ENCODE data around the gene CRYGC. TPM values are rescaled to one million over a fixed set of nuclear protein-coding genes. Genes with fewer than 3 reads are reported as not detected.
A peak's percentile ranks its signal among the peaks of the same experiment; 100 is the strongest.
"Not testable (repeated sequence)": the region's sequence is repeated elsewhere in the genome, so short reads cannot be mapped to it uniquely, and the experiment has no call there.

The CRYGC gene
- total and polyA plus RNA-seq, 10 donors, result not detected

- TF ChIP-seq, protein P1, sequence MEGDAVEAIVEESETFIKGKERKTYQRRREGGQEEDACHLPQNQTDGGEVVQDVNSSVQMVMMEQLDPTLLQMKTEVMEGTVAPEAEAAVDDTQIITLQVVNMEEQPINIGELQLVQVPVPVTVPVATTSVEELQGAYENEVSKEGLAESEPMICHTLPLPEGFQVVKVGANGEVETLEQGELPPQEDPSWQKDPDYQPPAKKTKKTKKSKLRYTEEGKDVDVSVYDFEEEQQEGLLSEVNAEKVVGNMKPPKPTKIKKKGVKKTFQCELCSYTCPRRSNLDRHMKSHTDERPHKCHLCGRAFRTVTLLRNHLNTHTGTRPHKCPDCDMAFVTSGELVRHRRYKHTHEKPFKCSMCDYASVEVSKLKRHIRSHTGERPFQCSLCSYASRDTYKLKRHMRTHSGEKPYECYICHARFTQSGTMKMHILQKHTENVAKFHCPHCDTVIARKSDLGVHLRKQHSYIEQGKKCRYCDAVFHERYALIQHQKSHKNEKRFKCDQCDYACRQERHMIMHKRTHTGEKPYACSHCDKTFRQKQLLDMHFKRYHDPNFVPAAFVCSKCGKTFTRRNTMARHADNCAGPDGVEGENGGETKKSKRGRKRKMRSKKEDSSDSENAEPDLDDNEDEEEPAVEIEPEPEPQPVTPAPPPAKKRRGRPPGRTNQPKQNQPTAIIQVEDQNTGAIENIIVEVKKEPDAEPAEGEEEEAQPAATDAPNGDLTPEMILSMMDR (IDR thresholded peaks at IDR 0.05 in 8 of 11, conservative IDR thresholded peaks at IDR 0.05 in 3 of 11), result no peak
- no peak for TF ChIP-seq POLR2A (IDR thresholded peaks at IDR 0.05)
- no peak for TF ChIP-seq POLR2AphosphoS5 (IDR thresholded peaks at IDR 0.05)
- 91 to 95% (median 95%) methylated on average over 4 of the region's 4 CpGs for WGBS, 5 donors
- Histone ChIP-seq H3K4me3 (no peak overlapping the region), H3K27ac (no peak overlapping the region), H3K36me3 (no peaks in the 10 kb centered on the region), H3K9me3 (peaks cover 0 to 4% (median 0%) of the 10 kb centered on the region in 8 donors), H3K27me3 (replicated peaks in 1 of 7) (peaks cover 0 to 39% (median 15%) of the 10 kb centered on the region in 7 donors), H3K4me1 (peaks cover 0 to 14% (median 8%) of the 10 kb centered on the region in 6 donors)
- DNase-seq, result no peak
- intact Hi-C loops (cut with DNase I; ENCODE audit: low total_unique reads), result no loop called here
Measured at GRCh38 chr2:208127090-208127489, 2.5 kb downstream of the CRYGC start.

DNA sequence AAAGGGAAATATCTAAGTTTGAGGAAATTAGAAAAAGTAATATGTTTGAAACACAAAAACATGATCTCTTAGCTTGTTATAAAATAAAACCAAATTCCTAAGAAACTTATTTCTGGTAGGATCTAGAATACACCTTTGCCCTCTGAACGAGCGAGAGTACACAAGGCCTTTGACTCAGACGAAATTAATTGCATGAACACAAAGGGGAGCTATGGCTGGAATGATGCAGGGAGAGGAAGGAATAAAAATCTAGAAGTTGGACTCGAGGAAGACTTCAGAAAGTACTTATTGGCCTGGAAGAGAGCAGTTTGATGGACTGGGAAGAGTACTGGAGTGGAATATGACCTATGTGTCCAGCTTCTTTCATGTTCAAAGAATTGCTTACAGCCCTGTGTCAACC, 4.4 kb downstream of the CRYGC start:
- TF ChIP-seq, protein P1 (IDR thresholded peaks at IDR 0.05 in 8 of 11, conservative IDR thresholded peaks at IDR 0.05 in 3 of 11), result no peak
- no peak for TF ChIP-seq POLR2A (IDR thresholded peaks at IDR 0.05)
- no peak for TF ChIP-seq POLR2AphosphoS5 (IDR thresholded peaks at IDR 0.05)
- DNase-seq, result no peak
- Histone ChIP-seq H3K36me3 (no peaks in the 10 kb centered on the region), H3K27me3 (replicated peaks in 1 of 7) (peaks cover 0 to 39% (median 15%) of the 10 kb centered on the region in 7 donors), H3K27ac (no peak overlapping the region), H3K4me3 (no peak overlapping the region), H3K4me1 (peaks cover 0 to 14% (median 8%) of the 10 kb centered on the region in 6 donors), H3K9me3 (peaks cover 0 to 4% (median 0%) of the 10 kb centered on the region in 8 donors)
- WGBS, 5 donors, result 72 to 86% (median 82%) methylated on average over 4 of the region's 4 CpGs
- intact Hi-C loops (cut with DNase I; ENCODE audit: low total_unique reads), result no loop called here

DNA sequence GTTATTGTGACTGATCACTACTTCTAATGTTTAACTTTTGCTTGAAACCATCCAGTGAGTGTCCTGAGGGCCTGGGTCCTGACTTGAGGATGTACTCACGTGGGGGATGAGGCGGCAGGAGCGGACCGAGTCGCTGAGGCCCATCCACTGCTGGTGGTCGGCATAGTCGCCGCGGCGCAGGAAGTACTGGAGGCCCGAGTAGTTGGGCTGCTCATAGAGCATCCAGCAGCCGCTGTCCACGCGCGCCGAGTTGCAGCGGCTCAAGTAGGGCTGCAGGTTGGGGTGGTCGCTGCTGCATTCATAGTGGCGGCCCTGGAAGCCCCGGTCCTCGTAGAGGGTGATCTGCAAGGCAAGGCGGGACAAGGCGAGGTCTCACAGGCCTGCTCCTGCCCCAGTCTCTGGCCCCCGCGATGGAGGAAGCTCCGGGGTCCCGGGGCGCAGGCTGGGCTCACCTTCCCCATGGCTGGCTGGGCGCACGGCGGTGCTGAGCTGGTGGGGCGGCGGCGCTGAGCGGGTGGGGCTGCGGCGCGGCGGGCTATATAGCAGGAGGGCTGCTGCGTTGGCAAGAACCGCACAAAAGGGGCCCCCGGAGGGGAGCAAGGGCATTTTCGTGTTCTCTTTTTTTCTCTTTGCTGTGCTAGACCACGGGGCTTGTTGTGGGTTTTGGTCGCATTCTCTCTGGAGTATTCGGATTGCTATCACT, 5.5 kb downstream of the CRYGC start, which contains the start of gene CRYGD:
Gene CRYGD (minus strand): TSS at position 512 of the 703 bp plus-strand sequence. CDS start 51 bp downstream, at position 461.
- intact Hi-C loops (cut with DNase I; ENCODE audit: low total_unique reads), result not testable (repeated sequence)

GRCh38 chr2:208122248-208122647, 7.4 kb downstream of the CRYGC start:
- Histone ChIP-seq H3K36me3 (no peaks in the 10 kb centered on the region), H3K27ac (no peak overlapping the region), H3K4me3 (no peak overlapping the region), H3K9me3 (peaks cover 0 to 3% (median 0%) of the 10 kb centered on the region in 8 donors), H3K27me3 (replicated peaks in 1 of 7) (peaks cover 0 to 33% (median 15%) of the 10 kb centered on the region in 7 donors), H3K4me1 (peaks cover 0 to 14% (median 8%) of the 10 kb centered on the region in 6 donors)
- 84 to 100% (median 92%) methylated on average over 1 of the region's 1 CpG for WGBS, 5 donors
- TF ChIP-seq POLR2AphosphoS5 (IDR thresholded peaks at IDR 0.05), result no peak
- no peak for TF ChIP-seq POLR2A (IDR thresholded peaks at IDR 0.05)
- TF ChIP-seq, protein P1 (IDR thresholded peaks at IDR 0.05 in 8 of 11, conservative IDR thresholded peaks at IDR 0.05 in 3 of 11), result no peak
- intact Hi-C loops (cut with DNase I; ENCODE audit: low total_unique reads), result no loop called here
- DNase-seq, result no peak

More for the DNA sequence above, 5.5 kb downstream of the CRYGC start, which contains the start of gene CRYGD:
- H3K4me1 ChIP-seq, result peaks cover 0 to 14% (median 8%) of the 10 kb centered on the region in 6 donors
- H3K27me3 ChIP-seq (replicated peaks in 1 of 7), result peaks cover 0 to 39% (median 15%) of the 10 kb centered on the region in 7 donors
- 5 to 14% (median 6%) methylated on average over 39 to 46 of the region's 46 CpGs for WGBS, 5 donors
- peak; percentile 82 for DNase-seq
- H3K36me3 ChIP-seq, H3K9me3 ChIP-seq, H3K27ac ChIP-seq: not testable (repeated sequence)
- peak within 1 kb of the TSS in 5 of 8 donors; percentile 12 to 53 (median 16) for H3K4me3 ChIP-seq

Data from spleen (tissue), 11 donors.